Measurements from ENCODE around the gene EPB42.

Gene EPB42

DNA sequence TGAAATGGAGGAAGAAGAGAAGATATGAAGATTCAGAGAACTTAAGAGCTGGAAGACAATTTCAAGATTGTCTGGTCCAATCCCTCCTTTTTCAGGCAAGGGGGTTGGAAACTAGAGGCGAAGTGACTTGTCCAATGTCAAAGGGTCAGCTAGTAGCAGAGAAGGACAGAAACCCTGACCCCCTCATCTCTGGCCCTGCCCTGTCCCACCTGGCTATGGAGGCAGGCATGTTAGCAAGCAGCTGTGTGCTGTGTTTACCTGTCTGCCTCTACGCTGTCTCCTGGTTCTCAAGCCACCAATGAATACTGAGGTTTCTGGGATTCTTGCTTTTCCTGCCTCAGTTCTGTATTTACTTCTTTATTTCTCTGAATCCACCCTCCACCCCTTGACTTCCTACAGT lies 45.6 kb upstream of the EPB42 start:
- no peak for DNase-seq
- Histone ChIP-seq H3K36me3 (replicated peaks) (no peaks in the 10 kb centered on the region), H3K4me3 (ENCODE audit: low read depth, low read length) (no peak overlapping the region), H3K27me3 (replicated peaks) (peaks cover 36% of the 10 kb centered on the region), H3K27ac (no peak overlapping the region)
- TF ChIP-seq, protein P1, sequence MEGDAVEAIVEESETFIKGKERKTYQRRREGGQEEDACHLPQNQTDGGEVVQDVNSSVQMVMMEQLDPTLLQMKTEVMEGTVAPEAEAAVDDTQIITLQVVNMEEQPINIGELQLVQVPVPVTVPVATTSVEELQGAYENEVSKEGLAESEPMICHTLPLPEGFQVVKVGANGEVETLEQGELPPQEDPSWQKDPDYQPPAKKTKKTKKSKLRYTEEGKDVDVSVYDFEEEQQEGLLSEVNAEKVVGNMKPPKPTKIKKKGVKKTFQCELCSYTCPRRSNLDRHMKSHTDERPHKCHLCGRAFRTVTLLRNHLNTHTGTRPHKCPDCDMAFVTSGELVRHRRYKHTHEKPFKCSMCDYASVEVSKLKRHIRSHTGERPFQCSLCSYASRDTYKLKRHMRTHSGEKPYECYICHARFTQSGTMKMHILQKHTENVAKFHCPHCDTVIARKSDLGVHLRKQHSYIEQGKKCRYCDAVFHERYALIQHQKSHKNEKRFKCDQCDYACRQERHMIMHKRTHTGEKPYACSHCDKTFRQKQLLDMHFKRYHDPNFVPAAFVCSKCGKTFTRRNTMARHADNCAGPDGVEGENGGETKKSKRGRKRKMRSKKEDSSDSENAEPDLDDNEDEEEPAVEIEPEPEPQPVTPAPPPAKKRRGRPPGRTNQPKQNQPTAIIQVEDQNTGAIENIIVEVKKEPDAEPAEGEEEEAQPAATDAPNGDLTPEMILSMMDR (IDR thresholded peaks at IDR 0.05; ENCODE audit: low read depth, low read length, missing control alignments) = no peak
- in situ Hi-C loops (cut with HindIII; ENCODE audit: low pct_ligation_motif_present, low sequenced_read_pairs) = no loop called here

- H3K27me3 ChIP-seq (replicated peaks) = peaks cover 36% of the 10 kb centered on the region
- no peak overlapping the region for H3K27ac ChIP-seq
- TF ChIP-seq, protein P1 (IDR thresholded peaks at IDR 0.05; ENCODE audit: low read depth, low read length, missing control alignments) = no peak
- in situ Hi-C loops (cut with HindIII; ENCODE audit: low pct_ligation_motif_present, low sequenced_read_pairs) = no loop called here
- no peaks in the 10 kb centered on the region for H3K36me3 ChIP-seq (replicated peaks)
- no peak overlapping the region for H3K4me3 ChIP-seq (ENCODE audit: low read depth, low read length)
- DNase-seq = no peak
Observed at GRCh38 chr15:43260011-43260615, 39.3 kb upstream of the EPB42 start.

GRCh38 chr15:43258781-43259180 lies 38.0 kb upstream of the EPB42 start:
- no peaks in the 10 kb centered on the region for H3K36me3 ChIP-seq (replicated peaks)
- H3K27ac ChIP-seq = no peak overlapping the region
- in situ Hi-C loops (cut with HindIII; ENCODE audit: low pct_ligation_motif_present, low sequenced_read_pairs) = no loop called here
- H3K27me3 ChIP-seq (replicated peaks) = peaks cover 29% of the 10 kb centered on the region
- H3K4me3 ChIP-seq (ENCODE audit: low read depth, low read length) = no peak overlapping the region
- DNase-seq = no peak
- TF ChIP-seq, protein P1 (IDR thresholded peaks at IDR 0.05; ENCODE audit: low read depth, low read length, missing control alignments) = no peak

DNA sequence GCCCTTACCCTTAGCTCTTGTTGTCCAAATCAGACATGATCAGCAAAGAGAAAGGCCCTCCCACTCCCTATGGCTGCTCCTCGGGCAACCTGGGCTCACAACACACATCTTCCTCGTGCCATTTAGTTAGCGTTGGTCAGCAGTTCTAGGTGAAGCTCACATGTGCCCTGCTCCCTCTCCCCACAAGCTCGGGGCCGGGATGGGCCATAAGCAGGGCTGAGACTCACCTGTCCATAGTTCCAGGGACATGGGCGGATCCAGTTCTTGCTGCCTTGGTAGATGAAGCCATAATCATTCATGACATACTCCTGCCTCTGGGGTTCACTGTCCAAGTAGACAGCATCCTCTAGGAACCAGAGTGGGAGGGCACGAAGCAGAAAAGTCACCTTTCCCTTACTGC lies 35.5 kb upstream of the EPB42 start:
- Histone ChIP-seq H3K4me3 (ENCODE audit: low read depth, low read length) (no peak overlapping the region), H3K36me3 (replicated peaks) (no peaks in the 10 kb centered on the region), H3K27ac (no peak overlapping the region), H3K27me3 (replicated peaks) (peaks cover 26% of the 10 kb centered on the region)
- DNase-seq = no peak
- TF ChIP-seq, protein P1 (IDR thresholded peaks at IDR 0.05; ENCODE audit: low read depth, low read length, missing control alignments) = no peak
- in situ Hi-C loops (cut with HindIII; ENCODE audit: low pct_ligation_motif_present, low sequenced_read_pairs) = no loop called here

DNA sequence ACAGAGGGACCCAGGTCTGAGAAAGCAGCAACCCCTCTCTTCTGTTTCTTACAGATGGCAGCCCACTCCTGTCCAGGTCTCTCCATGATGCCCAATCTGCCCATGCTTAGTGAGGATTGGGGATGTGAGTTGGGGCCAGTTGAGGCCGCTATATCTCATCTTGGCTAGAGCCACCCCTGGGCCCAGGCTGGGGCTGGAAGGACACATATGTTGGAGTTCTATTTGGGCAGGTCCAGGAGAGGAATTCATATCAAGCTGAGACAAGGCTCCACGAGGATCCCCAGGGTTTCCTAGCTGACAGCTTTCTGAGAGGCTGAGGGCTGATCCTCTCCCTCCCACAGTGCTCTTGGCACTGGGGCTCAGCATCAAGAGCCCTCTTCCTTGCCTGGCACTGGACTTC lies 34.6 kb upstream of the EPB42 start:
- Histone ChIP-seq H3K27me3 (replicated peaks) (peaks cover 26% of the 10 kb centered on the region), H3K27ac (no peak overlapping the region), H3K36me3 (replicated peaks) (no peaks in the 10 kb centered on the region), H3K4me3 (ENCODE audit: low read depth, low read length) (no peak overlapping the region)
- in situ Hi-C loops (cut with HindIII; ENCODE audit: low pct_ligation_motif_present, low sequenced_read_pairs) = no loop called here
- DNase-seq = no peak
- TF ChIP-seq, protein P1 (IDR thresholded peaks at IDR 0.05; ENCODE audit: low read depth, low read length, missing control alignments) = no peak
